GM12892 (cell line): ENCODE results near the gene DAPK1.

Experiments
- POLR2A ChIP-seq: IDR thresholded peaks from 2 replicates; pipeline ENCODE4 v1.6.1; 2011; ENCODE audit warnings: low read depth, low read length, control low read depth
- TAF1 ChIP-seq: IDR thresholded peaks from 2 replicates; pipeline ENCODE4 v1.6.1; 2011; ENCODE audit warnings: low read depth, mild to moderate bottlenecking, control low read depth, low read length, borderline replicate concordance

DNA sequence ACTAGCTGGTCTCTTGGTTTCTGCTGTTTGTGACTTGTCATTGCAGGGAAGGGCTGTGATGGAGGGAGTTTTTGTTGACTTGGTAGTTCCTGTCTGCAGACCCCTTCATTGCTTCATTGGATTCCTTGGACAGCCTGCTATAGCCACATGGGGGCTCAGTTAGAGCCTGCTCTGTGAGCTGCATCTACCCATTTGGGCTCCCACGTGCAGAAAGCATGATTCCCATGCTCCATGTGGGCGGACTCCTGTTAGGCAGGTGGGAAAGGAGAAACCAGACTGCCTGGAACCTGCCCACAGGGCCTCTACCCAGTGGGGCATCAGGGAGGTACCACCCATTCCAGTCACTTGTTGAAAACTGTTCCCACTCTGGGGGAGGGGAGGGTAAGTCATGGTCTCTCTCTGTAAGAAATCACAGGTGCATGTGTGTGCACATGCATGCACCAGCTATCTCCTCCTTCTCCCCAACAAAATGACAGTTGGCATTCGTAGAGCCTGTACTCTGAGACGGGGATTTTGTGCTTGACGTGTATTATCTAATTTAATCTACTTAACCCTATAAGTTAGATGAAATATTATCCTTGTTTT lies 61.0 kb downstream of the DAPK1 start:
- no peak for TF ChIP-seq POLR2A
- no peak for TF ChIP-seq TAF1
